ENCODE data around the gene PLOD3.

- no peak for TF ChIP-seq ARNTL (CRISPR knock-in tag; IDR thresholded peaks at IDR 0.05; ENCODE audit: borderline replicate concordance, low read depth)
- no peak for TF ChIP-seq ZFP3 (CRISPR knock-in tag; IDR thresholded peaks at IDR 0.05)
- TF ChIP-seq RARB (CRISPR knock-in tag; IDR thresholded peaks at IDR 0.05), result no peak
- TF ChIP-seq PATZ1 (CRISPR knock-in tag; IDR thresholded peaks at IDR 0.05; ENCODE audit: borderline replicate concordance), result no peak
- no peak for TF ChIP-seq GLIS3 (CRISPR knock-in tag; IDR thresholded peaks at IDR 0.05)
- no peak for TF ChIP-seq CSRNP3 (CRISPR knock-in tag; IDR thresholded peaks at IDR 0.05)
- TF ChIP-seq OSR1 (CRISPR knock-in tag; IDR thresholded peaks at IDR 0.05), result no peak
- TF ChIP-seq ZNF8 (CRISPR knock-in tag; IDR thresholded peaks at IDR 0.05), result no peak
- no peak for TF ChIP-seq PPARA (CRISPR knock-in tag; IDR thresholded peaks at IDR 0.05; ENCODE audit: borderline replicate concordance)
- no peak for TF ChIP-seq CREB5 (CRISPR knock-in tag; IDR thresholded peaks at IDR 0.05; ENCODE audit: low read depth)
- TF ChIP-seq ZNF565 (CRISPR knock-in tag; conservative IDR thresholded peaks at IDR 0.05; ENCODE audit: low read depth), result no peak
- no peak for TF ChIP-seq ESRRG (CRISPR knock-in tag; IDR thresholded peaks at IDR 0.05)
- TF ChIP-seq ZFP30 (CRISPR knock-in tag; IDR thresholded peaks at IDR 0.05), result no peak
- no peak for TF ChIP-seq TSHZ2 (CRISPR knock-in tag; IDR thresholded peaks at IDR 0.05)
Measured at GRCh38 chr7:101186844-101187428, 30.4 kb downstream of the PLOD3 start.
